Measurements from ENCODE around the gene NUDT1. TPM values are rescaled to one million over a fixed set of nuclear protein-coding genes. Genes with fewer than 3 reads are reported as not detected.
A peak's percentile ranks its signal among the peaks of the same experiment; 100 is the strongest.

Gene NUDT1
- total and polyA plus RNA-seq, 2 donors: 37.5 to 105 TPM

- Histone ChIP-seq H3K4me3 (ENCODE audit: low read length in 2 of 2) (no peak overlapping the region), H3K27ac (ENCODE audit: low read depth in 1 of 2, low read length in 1 of 2) (no peak overlapping the region), H3K27me3 (ENCODE audit: control insufficient read depth in 2 of 2, insufficient read depth in 1 of 2, low read length in 1 of 2) (no peaks in the 10 kb centered on the region), H3K36me3 (ENCODE audit: control insufficient read depth in 2 of 2, insufficient read depth in 2 of 2, low read length in 1 of 2) (peaks cover 31 to 39% of the 10 kb centered on the region in 2 donors), H3K4me1 (ENCODE audit: control insufficient read depth in 2 of 2, insufficient read depth in 2 of 2, low read length in 2 of 2) (peaks cover 0 to 13% of the 10 kb centered on the region in 2 donors), H3K9me3 (ENCODE audit: control insufficient read depth in 2 of 2, insufficient read depth in 1 of 2, low read length in 1 of 2) (no peaks in the 10 kb centered on the region)
- WGBS: 93% methylated on average over 20 of the region's 20 CpGs
- no peak for DNase-seq (ENCODE audit: low read depth in 6 of 9, low spot score in 9 of 9)
These were observed 38.9 kb upstream of the NUDT1 start for GRCh38 chr7:2202901-2203765.

GRCh38 chr7:2203766-2204300 lies 38.2 kb upstream of the NUDT1 start:
- Histone ChIP-seq H3K27ac (ENCODE audit: low read depth in 1 of 2, low read length in 1 of 2) (no peak overlapping the region), H3K4me1 (ENCODE audit: control insufficient read depth in 2 of 2, insufficient read depth in 2 of 2, low read length in 2 of 2) (peaks cover 0 to 13% of the 10 kb centered on the region in 2 donors), H3K27me3 (ENCODE audit: control insufficient read depth in 2 of 2, insufficient read depth in 1 of 2, low read length in 1 of 2) (no peaks in the 10 kb centered on the region), H3K36me3 (ENCODE audit: control insufficient read depth in 2 of 2, insufficient read depth in 2 of 2, low read length in 1 of 2) (peaks cover 34 to 44% of the 10 kb centered on the region in 2 donors), H3K4me3 (ENCODE audit: low read length in 2 of 2) (no peak overlapping the region), H3K9me3 (ENCODE audit: control insufficient read depth in 2 of 2, insufficient read depth in 1 of 2, low read length in 1 of 2) (no peaks in the 10 kb centered on the region)
- no peak for DNase-seq (ENCODE audit: low read depth in 6 of 9, low spot score in 9 of 9)
- 95% methylated on average over 13 of the region's 13 CpGs for WGBS

- Histone ChIP-seq H3K9me3 (ENCODE audit: control insufficient read depth in 2 of 2, insufficient read depth in 1 of 2, low read length in 1 of 2) (no peaks in the 10 kb centered on the region), H3K27ac (ENCODE audit: low read depth in 1 of 2, low read length in 1 of 2) (no peak overlapping the region), H3K4me3 (ENCODE audit: low read length in 2 of 2) (no peak overlapping the region), H3K36me3 (ENCODE audit: control insufficient read depth in 2 of 2, insufficient read depth in 2 of 2, low read length in 1 of 2) (peaks cover 34 to 45% of the 10 kb centered on the region in 2 donors), H3K4me1 (ENCODE audit: control insufficient read depth in 2 of 2, insufficient read depth in 2 of 2, low read length in 2 of 2) (peaks cover 0 to 13% of the 10 kb centered on the region in 2 donors), H3K27me3 (ENCODE audit: control insufficient read depth in 2 of 2, insufficient read depth in 1 of 2, low read length in 1 of 2) (no peaks in the 10 kb centered on the region)
- no peak for DNase-seq (ENCODE audit: low read depth in 6 of 9, low spot score in 9 of 9)
- 93% methylated on average over 11 of the region's 11 CpGs for WGBS
These were observed 37.6 kb upstream of the NUDT1 start for GRCh38 chr7:2204446-2204845.

GRCh38 chr7:2205036-2205780 lies 36.8 kb upstream of the NUDT1 start:
- Histone ChIP-seq H3K4me3 (ENCODE audit: low read length in 2 of 2) (no peak overlapping the region), H3K36me3 (ENCODE audit: control insufficient read depth in 2 of 2, insufficient read depth in 2 of 2, low read length in 1 of 2) (peaks cover 28 to 37% of the 10 kb centered on the region in 2 donors), H3K27ac (ENCODE audit: low read depth in 1 of 2, low read length in 1 of 2) (no peak overlapping the region), H3K9me3 (ENCODE audit: control insufficient read depth in 2 of 2, insufficient read depth in 1 of 2, low read length in 1 of 2) (no peaks in the 10 kb centered on the region), H3K4me1 (ENCODE audit: control insufficient read depth in 2 of 2, insufficient read depth in 2 of 2, low read length in 2 of 2) (peaks cover 0 to 17% of the 10 kb centered on the region in 2 donors), H3K27me3 (ENCODE audit: control insufficient read depth in 2 of 2, insufficient read depth in 1 of 2, low read length in 1 of 2) (no peaks in the 10 kb centered on the region)
- 98% methylated on average over 16 of the region's 16 CpGs for WGBS
- no peak for DNase-seq (ENCODE audit: low read depth in 6 of 9, low spot score in 9 of 9)

- Histone ChIP-seq H3K4me1 (ENCODE audit: control insufficient read depth in 2 of 2, insufficient read depth in 2 of 2, low read length in 2 of 2) (peaks cover 0 to 4% of the 10 kb centered on the region in 2 donors), H3K27ac (ENCODE audit: low read depth in 1 of 2, low read length in 1 of 2) (no peak overlapping the region), H3K4me3 (ENCODE audit: low read length in 2 of 2) (no peak overlapping the region), H3K27me3 (ENCODE audit: control insufficient read depth in 2 of 2, insufficient read depth in 1 of 2, low read length in 1 of 2) (no peaks in the 10 kb centered on the region), H3K9me3 (ENCODE audit: control insufficient read depth in 2 of 2, insufficient read depth in 1 of 2, low read length in 1 of 2) (peaks cover 0 to 3% of the 10 kb centered on the region in 2 donors), H3K36me3 (ENCODE audit: control insufficient read depth in 2 of 2, insufficient read depth in 2 of 2, low read length in 1 of 2) (peaks cover 44 to 54% of the 10 kb centered on the region in 2 donors)
- no peak for DNase-seq (ENCODE audit: low read depth in 6 of 9, low spot score in 9 of 9)
- WGBS: 94% methylated on average over 16 of the region's 16 CpGs
These were observed 33.3 kb upstream of the NUDT1 start for GRCh38 chr7:2208712-2209111.

- WGBS: 89% methylated on average over 21 of the region's 21 CpGs
These were observed 32.7 kb upstream of the NUDT1 start for GRCh38 chr7:2209146-2209960.

GRCh38 chr7:2209961-2210323 lies 32.1 kb upstream of the NUDT1 start:
- no peak overlapping the region for H3K27ac ChIP-seq (ENCODE audit: low read depth in 1 of 2, low read length in 1 of 2)
- H3K9me3 ChIP-seq (ENCODE audit: control insufficient read depth in 2 of 2, insufficient read depth in 1 of 2, low read length in 1 of 2): peaks cover 0 to 3% of the 10 kb centered on the region in 2 donors
- no peak for DNase-seq (ENCODE audit: low read depth in 6 of 9, low spot score in 9 of 9)
- no peaks in the 10 kb centered on the region for H3K27me3 ChIP-seq (ENCODE audit: control insufficient read depth in 2 of 2, insufficient read depth in 1 of 2, low read length in 1 of 2)
- no peak overlapping the region for H3K4me3 ChIP-seq (ENCODE audit: low read length in 2 of 2)
- 97% methylated on average over 8 of the region's 8 CpGs for WGBS
- H3K36me3 ChIP-seq (ENCODE audit: control insufficient read depth in 2 of 2, insufficient read depth in 2 of 2, low read length in 1 of 2): peaks cover 55 to 58% of the 10 kb centered on the region in 2 donors
- peaks cover 0 to 4% of the 10 kb centered on the region in 2 donors for H3K4me1 ChIP-seq (ENCODE audit: control insufficient read depth in 2 of 2, insufficient read depth in 2 of 2, low read length in 2 of 2)

More at GRCh38 chr7:2209146-2209960, 32.7 kb upstream of the NUDT1 start:
- Histone ChIP-seq H3K36me3 (ENCODE audit: control insufficient read depth in 2 of 2, insufficient read depth in 2 of 2, low read length in 1 of 2) (peaks cover 50 to 56% of the 10 kb centered on the region in 2 donors), H3K27me3 (ENCODE audit: control insufficient read depth in 2 of 2, insufficient read depth in 1 of 2, low read length in 1 of 2) (no peaks in the 10 kb centered on the region), H3K4me1 (ENCODE audit: control insufficient read depth in 2 of 2, insufficient read depth in 2 of 2, low read length in 2 of 2) (peaks cover 0 to 4% of the 10 kb centered on the region in 2 donors), H3K4me3 (ENCODE audit: low read length in 2 of 2) (no peak overlapping the region), H3K27ac (ENCODE audit: low read depth in 1 of 2, low read length in 1 of 2) (no peak overlapping the region), H3K9me3 (ENCODE audit: control insufficient read depth in 2 of 2, insufficient read depth in 1 of 2, low read length in 1 of 2) (peaks cover 0 to 3% of the 10 kb centered on the region in 2 donors)
- DNase-seq (ENCODE audit: low read depth in 6 of 9, low spot score in 9 of 9): peak in 7 of 9 donors; percentile 15 to 56 (median 31)

GRCh38 chr7:2210551-2211258 lies 31.3 kb upstream of the NUDT1 start:
- Histone ChIP-seq H3K4me1 (ENCODE audit: control insufficient read depth in 2 of 2, insufficient read depth in 2 of 2, low read length in 2 of 2) (peaks cover 0 to 4% of the 10 kb centered on the region in 2 donors), H3K9me3 (ENCODE audit: control insufficient read depth in 2 of 2, insufficient read depth in 1 of 2, low read length in 1 of 2) (peaks cover 0 to 3% of the 10 kb centered on the region in 2 donors), H3K27me3 (ENCODE audit: control insufficient read depth in 2 of 2, insufficient read depth in 1 of 2, low read length in 1 of 2) (no peaks in the 10 kb centered on the region), H3K4me3 (ENCODE audit: low read length in 2 of 2) (no peak overlapping the region), H3K27ac (ENCODE audit: low read depth in 1 of 2, low read length in 1 of 2) (no peak overlapping the region), H3K36me3 (ENCODE audit: control insufficient read depth in 2 of 2, insufficient read depth in 2 of 2, low read length in 1 of 2) (peaks cover 61 to 65% of the 10 kb centered on the region in 2 donors)
- 96% methylated on average over 30 of the region's 30 CpGs for WGBS
- DNase-seq (ENCODE audit: low read depth in 6 of 9, low spot score in 9 of 9): no peak

Measured in thymus (tissue), 11 donors.